Lower leg skin (tissue), 3 donors: ENCODE data around the gene COIL.

ENCODE experiments used
- CTCF ChIP-seq, 3 donors: fragments of 450-650 bp; IDR thresholded peaks; one replicate each; pipeline ENCODE4 v1.5.1; 2016; ENCODE audit warnings: antibody characterized with exemption in 3 of 3, mild to moderate bottlenecking in 3 of 3, moderate library complexity in 2 of 3
- POLR2A ChIP-seq, 2 donors: fragments of 450-650 bp; IDR thresholded peaks; one replicate each; pipeline ENCODE4 v1.6.1; 2016 to 2017; ENCODE audit warnings: antibody characterized with exemption in 2 of 2, mild to moderate bottlenecking in 1 of 2, moderate library complexity in 1 of 2

DNA sequence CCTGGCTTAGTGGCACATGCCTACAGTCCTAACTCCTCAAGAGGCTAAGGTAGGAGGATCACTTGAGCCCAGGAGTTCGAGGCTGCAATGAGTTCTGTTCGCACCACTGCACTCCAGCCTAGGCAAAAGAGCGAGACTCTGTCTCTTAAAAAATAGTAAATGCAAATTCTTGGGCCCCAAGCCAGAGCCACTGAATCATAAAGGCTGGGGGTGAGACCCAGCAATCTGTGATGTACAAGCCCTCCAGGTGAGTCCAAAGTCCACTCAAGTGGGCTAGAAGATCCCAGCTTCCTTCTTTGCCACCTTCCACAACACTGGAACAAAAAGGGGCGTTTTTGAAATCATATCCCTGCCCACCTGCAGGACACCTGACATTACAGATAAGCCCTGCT is 63.9 kb downstream of the COIL start:
- TF ChIP-seq CTCF (IDR thresholded peaks at IDR 0.05) (no peak), POLR2A (IDR thresholded peaks at IDR 0.05) (no peak)
